Measurements from ENCODE around the gene SMIM20. TPM values are rescaled to one million over a fixed set of nuclear protein-coding genes. Genes with fewer than 3 reads are reported as not detected.
"Not testable (repeated sequence)": the region's sequence is repeated elsewhere in the genome, so short reads cannot be mapped to it uniquely, and the experiment has no call there.

The SMIM20 gene
- total RNA-seq, 1 donor from 2014 or later = 15.6 TPM

GRCh38 chr4:25890571-25891485 is 23.2 kb upstream of the SMIM20 start:
- no peak for DNase-seq

DNA sequence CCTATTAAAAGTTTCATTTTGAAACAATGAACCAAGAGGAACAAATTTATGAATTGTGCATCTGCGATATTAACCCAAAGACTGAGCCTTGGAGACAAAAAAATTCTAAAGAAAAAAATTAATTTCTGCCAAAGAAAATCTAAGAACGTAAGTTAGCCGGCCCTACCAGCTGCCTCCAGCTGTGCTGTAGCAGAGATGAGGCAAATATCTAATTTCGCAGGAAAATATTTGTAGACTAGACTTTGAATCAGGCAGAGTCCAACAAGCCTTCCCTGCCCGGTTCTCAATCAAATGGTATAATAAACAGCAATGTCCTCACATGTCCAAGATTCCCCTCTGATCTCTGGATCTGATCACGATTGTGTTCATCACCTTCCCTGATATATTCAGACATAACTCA is 21.2 kb upstream of the SMIM20 start:
- DNase-seq = no peak

DNA sequence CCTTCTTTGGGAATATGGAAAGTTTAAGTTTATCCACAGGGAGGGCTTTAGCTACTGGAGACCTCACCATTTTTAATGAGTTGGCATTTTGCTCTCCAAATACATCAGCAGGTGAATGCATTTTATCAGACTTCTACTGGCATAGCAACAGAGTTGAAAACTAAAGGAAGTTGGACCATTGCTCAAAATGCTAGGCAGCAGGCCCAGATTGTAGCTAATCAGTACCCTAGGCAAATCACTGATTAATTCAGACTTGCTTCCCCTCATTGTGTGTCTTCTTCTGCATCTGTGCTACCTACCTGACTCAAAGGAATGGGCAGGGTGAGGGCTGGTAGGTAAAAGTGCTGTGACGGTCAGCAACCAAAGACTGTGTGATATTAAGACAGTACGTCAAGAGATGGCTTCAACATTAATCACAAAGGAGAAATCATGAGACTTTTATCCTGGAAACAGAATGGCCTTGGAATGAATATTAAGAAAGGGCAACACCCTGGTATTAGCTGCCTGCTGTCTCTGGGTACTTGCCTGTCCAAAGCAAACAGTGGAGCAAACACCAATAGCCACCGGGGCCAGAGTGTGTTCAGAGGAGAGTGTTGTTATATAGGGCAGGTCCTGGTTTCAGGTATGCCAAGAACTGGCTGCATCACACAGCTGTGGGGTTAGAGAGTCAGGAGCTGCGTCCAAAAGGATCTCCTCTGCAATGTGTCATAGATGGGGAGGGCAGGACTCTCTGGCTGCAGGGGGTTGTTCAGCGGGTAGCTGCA is 17.1 kb upstream of the SMIM20 start:
- DNase-seq = no peak

DNA sequence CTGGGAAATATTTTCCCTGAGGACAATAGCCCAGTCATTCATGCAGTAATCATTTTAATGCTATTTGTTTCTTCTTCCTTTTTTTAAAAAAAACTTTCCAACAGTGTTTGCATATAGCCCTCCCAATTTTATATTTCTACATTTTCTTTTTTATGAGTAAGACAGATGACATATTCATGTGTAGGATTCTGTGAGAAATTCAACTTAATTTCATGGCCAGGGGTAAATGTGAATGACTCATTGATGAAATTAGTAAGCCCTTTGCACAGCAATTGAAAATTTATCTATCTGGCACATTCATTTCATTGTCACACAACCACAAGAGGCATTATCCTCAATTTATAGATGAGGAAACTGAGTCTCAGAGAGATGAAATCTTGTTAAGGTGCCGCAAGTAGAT is 13.7 kb upstream of the SMIM20 start:
- DNase-seq = no peak

DNA sequence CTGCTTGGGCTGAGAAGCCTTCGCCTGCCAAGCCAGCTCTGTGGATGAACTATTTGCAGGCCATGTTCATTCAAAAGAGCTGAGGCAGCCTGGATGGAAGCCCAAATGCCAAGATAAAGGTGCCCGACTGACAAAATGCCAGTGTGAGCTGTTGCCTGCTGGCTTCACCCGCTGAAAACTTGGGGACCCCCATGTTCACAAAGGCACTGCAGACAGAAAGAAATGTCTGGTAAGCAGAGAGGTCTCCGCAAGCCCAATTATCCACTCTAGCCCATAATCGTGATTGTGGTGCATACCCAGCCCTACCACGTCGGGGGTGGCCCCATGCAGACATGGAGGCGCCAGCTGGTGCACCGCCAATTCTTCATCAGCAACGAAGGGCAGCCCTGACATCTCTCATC is 13.0 kb upstream of the SMIM20 start:
- DNase-seq = no peak

GRCh38 chr4:25903900-25904747 is 9.9 kb upstream of the SMIM20 start:
- no peak for DNase-seq

DNA sequence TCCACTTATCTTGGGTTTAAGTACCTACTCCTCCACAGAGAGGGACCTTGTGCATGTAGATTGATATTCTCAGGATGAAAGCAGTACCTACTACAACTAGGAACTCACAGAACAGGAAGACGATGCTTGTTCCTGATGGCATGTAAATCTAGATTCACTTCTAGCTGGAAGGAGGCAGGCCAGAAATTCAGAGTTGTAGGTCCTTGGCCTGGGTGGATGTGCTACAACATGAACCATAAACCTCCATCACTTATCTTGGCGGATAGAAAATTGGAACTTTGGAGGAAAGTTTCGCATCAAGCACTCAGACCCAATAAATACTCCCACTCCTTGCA is 9.3 kb upstream of the SMIM20 start:
- no peak for DNase-seq

DNA sequence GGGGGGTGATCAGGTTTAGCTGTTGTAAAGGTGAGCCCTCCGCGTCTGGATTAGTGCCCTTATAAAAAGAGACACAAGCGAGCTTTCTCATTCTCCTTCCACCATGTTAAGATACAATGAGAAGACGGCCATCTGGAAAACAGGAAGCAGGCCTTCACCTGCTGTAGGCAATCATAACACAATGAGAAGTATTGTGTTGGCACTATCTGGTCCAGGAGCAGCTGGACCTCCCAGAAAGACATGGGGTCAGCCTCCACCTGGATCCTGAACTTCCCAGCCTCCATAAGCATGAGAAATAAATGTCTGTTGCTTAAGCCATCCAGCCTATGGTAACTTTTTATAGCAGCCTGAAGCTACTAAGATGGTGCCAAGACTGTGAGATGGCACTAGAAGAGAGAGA is 8.6 kb upstream of the SMIM20 start:
- no peak for DNase-seq

GRCh38 chr4:25906113-25906512 is 7.9 kb upstream of the SMIM20 start:
- not testable (repeated sequence) for DNase-seq

GRCh38 chr4:25908491-25908901 is 5.5 kb upstream of the SMIM20 start:
- DNase-seq = peak; percentile 48

DNA sequence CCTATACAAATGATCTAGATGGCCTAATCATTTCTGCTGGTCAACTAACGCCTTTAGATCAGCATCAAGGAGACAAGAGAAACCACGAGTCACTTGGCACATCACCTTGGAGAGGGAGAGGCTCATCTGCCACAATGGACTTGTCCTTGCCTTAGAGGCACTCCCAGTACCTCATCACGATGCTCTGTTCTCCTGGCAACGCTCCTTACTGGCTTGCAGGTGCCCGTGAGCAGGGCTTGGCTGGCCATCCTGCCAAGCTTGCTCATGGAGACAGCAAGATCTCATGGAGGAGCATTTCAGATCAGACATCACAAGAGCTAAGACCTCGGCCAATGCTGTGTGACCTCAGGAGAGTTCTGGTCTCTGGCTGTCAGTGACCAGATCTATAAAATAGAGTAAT is 2.7 kb upstream of the SMIM20 start:
- DNase-seq = no peak

DNA sequence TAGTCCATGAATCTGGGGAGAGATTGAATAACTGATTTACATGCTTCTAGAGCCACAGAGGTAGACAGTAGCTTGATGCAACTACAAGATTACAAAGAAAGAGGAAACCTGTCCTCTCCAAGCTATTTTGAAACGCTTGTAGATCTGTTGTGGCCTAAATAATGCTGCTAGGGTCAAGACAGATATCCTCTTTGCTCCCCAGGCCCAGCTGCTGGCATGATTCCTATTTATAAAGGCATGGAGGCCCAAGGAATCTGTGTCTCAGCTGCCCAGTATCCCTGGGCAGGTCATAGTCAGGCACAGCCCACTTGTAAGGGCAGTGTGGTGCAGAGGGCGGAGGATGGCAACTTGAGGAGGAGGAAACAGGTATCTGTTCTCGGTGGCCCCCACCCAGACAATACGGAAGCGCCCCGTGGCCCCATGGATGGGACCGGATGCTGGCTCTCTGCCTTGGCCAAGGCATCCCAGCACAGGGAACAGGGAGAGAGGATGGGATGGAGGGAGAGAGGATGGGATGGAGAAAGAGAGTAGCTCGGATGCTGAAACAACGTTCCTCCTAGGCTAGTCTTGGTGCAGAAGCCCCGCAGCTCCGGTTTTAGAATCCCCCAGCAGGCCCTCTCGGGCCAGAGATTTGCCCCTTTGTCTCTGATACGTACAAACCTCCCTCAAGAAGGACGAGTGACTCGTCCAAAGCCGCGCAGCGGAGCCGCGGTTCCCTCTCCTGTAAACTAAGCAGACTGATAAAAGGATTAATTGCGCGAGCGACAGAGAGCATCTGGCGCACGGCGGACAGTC is 767 bp upstream of the SMIM20 start:
- no peak for DNase-seq

GRCh38 chr4:25914670-25915352 is 791 bp downstream of the SMIM20 start:
- no peak for DNase-seq

GRCh38 chr4:25915353-25915705 is 1.3 kb downstream of the SMIM20 start:
- no peak for DNase-seq

GRCh38 chr4:25916870-25917269 is 2.9 kb downstream of the SMIM20 start:
- DNase-seq = no peak

DNA sequence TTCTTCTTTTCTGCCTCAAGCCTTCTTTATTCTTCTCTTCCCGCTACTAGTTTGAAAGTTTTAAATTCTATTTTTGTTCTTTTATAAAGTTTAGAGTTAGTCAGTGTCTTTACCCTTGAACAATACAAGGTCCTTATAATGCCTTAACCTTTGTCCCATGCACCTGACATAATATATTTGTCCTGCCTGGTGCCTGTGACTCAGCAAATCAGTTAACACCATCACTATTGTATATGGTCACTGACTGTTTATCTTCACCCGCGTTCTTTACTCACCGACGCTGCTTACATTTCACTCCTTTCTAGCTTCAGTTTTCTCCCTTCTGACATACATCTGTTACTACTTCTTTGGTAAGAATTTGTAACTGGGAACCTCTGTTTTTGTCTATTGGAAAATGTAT is 5.7 kb downstream of the SMIM20 start:
- no peak for DNase-seq

DNA sequence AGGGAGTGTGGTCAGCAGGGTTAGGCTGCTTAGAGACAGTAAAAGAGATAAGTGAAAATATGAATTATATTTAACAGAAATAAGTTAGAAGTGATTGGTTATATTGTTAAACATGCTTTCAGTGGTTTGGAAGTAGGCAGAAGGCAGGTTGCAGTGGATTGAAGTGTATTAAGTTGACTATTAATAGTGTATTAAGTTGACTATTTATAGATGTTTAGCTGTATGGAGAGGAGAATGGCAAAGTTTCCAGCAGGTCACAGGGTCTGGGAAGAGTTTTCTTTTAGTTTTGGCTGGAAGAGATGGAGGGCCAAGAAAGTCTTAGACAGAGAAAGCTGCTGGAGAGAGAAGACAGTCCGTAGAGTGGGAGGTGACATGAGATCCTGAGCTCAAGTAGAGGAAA is 7.9 kb downstream of the SMIM20 start:
- DNase-seq = no peak

DNA sequence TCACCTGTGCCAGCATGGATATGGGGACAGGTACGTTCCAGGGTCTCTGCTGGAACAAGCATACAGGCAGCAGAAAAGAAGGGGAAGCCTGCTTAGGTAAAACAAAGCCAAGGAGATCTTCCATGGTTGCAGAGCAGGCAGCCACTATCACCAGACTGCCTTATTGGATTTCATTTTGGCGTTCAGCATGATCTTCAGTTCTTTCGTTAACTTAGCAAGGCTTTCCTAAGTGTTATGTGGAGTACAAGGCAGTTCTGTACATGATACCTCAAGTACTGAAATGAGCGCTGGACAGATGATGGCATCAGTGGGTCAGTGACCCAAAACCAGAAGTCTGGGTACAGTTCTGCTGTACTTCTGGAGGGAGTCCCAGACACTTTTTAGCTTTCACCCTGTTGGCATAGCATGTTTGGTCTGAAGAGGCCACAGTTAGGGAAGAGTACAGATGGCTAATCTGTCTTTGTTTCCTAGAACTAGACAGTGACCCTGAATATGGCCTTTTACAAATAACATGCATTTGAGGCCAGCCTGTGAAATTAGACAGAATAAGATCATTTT is 8.9 kb downstream of the SMIM20 start:
- no peak for DNase-seq

DNA sequence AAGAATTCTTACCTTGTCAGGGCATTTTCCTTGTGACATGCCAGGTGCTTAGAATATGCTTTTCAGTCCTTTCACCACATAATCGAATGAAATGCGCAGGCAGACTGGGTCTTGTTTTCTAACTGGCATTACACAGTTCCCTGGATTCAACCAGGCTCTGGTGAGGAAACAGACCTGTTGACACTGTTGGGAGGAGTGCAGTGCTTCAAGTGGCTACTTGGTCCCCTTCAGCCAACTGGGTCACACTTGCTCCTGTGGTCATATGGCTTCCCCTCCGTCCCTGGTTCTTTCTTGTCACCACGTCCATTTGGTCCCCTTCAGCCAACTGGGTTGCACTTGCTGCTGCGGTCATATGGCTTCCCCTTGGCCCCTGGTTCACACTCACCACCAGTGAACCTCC is 9.7 kb downstream of the SMIM20 start:
- DNase-seq = no peak

GRCh38 chr4:25925486-25926201 is 11.6 kb downstream of the SMIM20 start:
- DNase-seq = no peak

All from occipital lobe (tissue), 2 donors.